Neural progenitor cell (in vitro differentiated cells): ENCODE measurements around the gene ZFAND6.

Experiments
- EZH2 ChIP-seq: fragments of 200-600 bp; sonication (generic); IDR thresholded peaks from 2 replicates; pipeline ENCODE4 v1.6.1; 2017; ENCODE audit warnings: antibody characterized with exemption, mild to moderate bottlenecking, moderate library complexity
- EZH2phosphoT487 ChIP-seq: fragments of 200-600 bp; sonication (generic); IDR thresholded peaks from 2 replicates; pipeline ENCODE4 v1.6.1; 2017; ENCODE audit warnings: antibody characterized with exemption
- TF ChIP-seq, protein P1 (sequence below): fragments of 200-600 bp; sonication (generic); IDR thresholded peaks from 2 replicates; pipeline ENCODE4 v1.5.1; 2017; ENCODE audit warnings: antibody characterized with exemption, mild to moderate bottlenecking

DNA sequence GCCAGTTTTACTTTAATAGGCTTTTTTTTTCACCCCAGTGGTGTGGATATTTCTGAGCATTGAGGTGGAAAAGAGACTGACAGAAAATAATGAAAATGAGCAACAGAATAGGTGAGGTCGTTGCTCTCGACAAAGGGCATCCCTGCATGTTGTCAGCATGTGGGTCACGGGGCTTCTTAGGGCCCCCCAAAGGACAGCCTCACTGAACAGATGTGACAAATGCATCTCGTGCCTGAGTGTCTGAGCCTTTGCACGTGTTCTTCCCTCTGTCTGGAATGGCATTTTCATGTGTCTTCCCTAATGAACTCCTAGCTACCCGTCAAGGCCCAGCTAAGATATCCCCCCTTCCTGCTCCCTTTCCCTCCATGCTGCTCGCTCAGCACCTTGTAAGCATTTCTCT, 125.1 kb downstream of the ZFAND6 start:
- TF ChIP-seq EZH2: no peak
- TF ChIP-seq, protein P1, sequence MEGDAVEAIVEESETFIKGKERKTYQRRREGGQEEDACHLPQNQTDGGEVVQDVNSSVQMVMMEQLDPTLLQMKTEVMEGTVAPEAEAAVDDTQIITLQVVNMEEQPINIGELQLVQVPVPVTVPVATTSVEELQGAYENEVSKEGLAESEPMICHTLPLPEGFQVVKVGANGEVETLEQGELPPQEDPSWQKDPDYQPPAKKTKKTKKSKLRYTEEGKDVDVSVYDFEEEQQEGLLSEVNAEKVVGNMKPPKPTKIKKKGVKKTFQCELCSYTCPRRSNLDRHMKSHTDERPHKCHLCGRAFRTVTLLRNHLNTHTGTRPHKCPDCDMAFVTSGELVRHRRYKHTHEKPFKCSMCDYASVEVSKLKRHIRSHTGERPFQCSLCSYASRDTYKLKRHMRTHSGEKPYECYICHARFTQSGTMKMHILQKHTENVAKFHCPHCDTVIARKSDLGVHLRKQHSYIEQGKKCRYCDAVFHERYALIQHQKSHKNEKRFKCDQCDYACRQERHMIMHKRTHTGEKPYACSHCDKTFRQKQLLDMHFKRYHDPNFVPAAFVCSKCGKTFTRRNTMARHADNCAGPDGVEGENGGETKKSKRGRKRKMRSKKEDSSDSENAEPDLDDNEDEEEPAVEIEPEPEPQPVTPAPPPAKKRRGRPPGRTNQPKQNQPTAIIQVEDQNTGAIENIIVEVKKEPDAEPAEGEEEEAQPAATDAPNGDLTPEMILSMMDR: no peak
- TF ChIP-seq EZH2phosphoT487: no peak
